Neural crest cell (in vitro differentiated cells): ENCODE data around the gene SHISA9. TPM values are rescaled to one million over a fixed set of nuclear protein-coding genes. Genes with fewer than 3 reads are reported as not detected.

Experiments
- DNase-seq: peaks from one replicate; pipeline ENCODE4 v3.0.0; 2021; ENCODE audit warnings: low read depth, mixed read lengths, low spot score
- H3K27ac Mint-ChIP-seq: one replicate; pipeline ENCODE4 v1.8.0; 2021; ENCODE audit warnings: mild to moderate bottlenecking, mixed read lengths; ENCODE audit not compliant: unreplicated experiment
- H3K27me3 Mint-ChIP-seq: 2 replicates; pipeline ENCODE4 v1.8.0; 2021; ENCODE audit warnings: low read depth, mild to moderate bottlenecking, mixed read lengths
- H3K36me3 Mint-ChIP-seq: 2 replicates; pipeline ENCODE4 v1.8.0; 2021; ENCODE audit warnings: low read depth, mild to moderate bottlenecking, mixed read lengths
- H3K4me1 Mint-ChIP-seq: 2 replicates; pipeline ENCODE4 v1.8.0; 2021; ENCODE audit warnings: mixed read lengths
- H3K4me3 Mint-ChIP-seq: one replicate; pipeline ENCODE4 v1.8.0; 2021; ENCODE audit warnings: mild to moderate bottlenecking, mixed read lengths
- H3K9me3 Mint-ChIP-seq: 2 replicates; pipeline ENCODE4 v1.8.0; 2021; ENCODE audit warnings: mixed read lengths
- CTCF ChIP-seq: fragments of 200-600 bp; sonication (generic); conservative IDR thresholded peaks from 2 replicates; pipeline ENCODE4 v1.5.0; 2021; ENCODE audit warnings: antibody characterized with exemption, mild to moderate bottlenecking
- total RNA-seq: library from RNA; stranded (reverse); gene quantifications from 2 replicates; pipeline ENCODE4 v1.2.1, GENCODE V29; 2021

The SHISA9 gene
- total RNA-seq, 1 donor from 2014 or later: 1.3 TPM

GRCh38 chr16:12866981-12867551, 34.3 kb upstream of the SHISA9 start:
- no peaks in the 10 kb centered on the region for H3K4me1 Mint-ChIP-seq
- no peak for TF ChIP-seq CTCF
- peaks cover 31% of the 10 kb centered on the region for H3K27me3 Mint-ChIP-seq
- no peaks in the 10 kb centered on the region for H3K9me3 Mint-ChIP-seq
- no peak overlapping the region for H3K27ac Mint-ChIP-seq
- DNase-seq: no peak
- no peaks in the 10 kb centered on the region for H3K36me3 Mint-ChIP-seq
- H3K4me3 Mint-ChIP-seq: no peak overlapping the region

- TF ChIP-seq CTCF: no peak
- H3K9me3 Mint-ChIP-seq: no peaks in the 10 kb centered on the region
- DNase-seq: no peak
- H3K4me1 Mint-ChIP-seq: no peaks in the 10 kb centered on the region
- no peak overlapping the region for H3K27ac Mint-ChIP-seq
- no peak overlapping the region for H3K4me3 Mint-ChIP-seq
- peaks cover 28% of the 10 kb centered on the region for H3K27me3 Mint-ChIP-seq
- H3K36me3 Mint-ChIP-seq: no peaks in the 10 kb centered on the region
Observed at GRCh38 chr16:12868169-12868568, 33.2 kb upstream of the SHISA9 start.

- H3K36me3 Mint-ChIP-seq: no peaks in the 10 kb centered on the region
- DNase-seq: no peak
- no peak overlapping the region for H3K4me3 Mint-ChIP-seq
- no peaks in the 10 kb centered on the region for H3K9me3 Mint-ChIP-seq
- H3K27me3 Mint-ChIP-seq: peaks cover 28% of the 10 kb centered on the region
- TF ChIP-seq CTCF: no peak
- H3K4me1 Mint-ChIP-seq: no peaks in the 10 kb centered on the region
- no peak overlapping the region for H3K27ac Mint-ChIP-seq
Observed at GRCh38 chr16:12868788-12869187, 32.6 kb upstream of the SHISA9 start.

- Mint-ChIP-seq H3K27me3 (peaks cover 32% of the 10 kb centered on the region), H3K36me3 (no peaks in the 10 kb centered on the region), H3K4me1 (no peaks in the 10 kb centered on the region), H3K9me3 (no peaks in the 10 kb centered on the region), H3K27ac (no peak overlapping the region), H3K4me3 (no peak overlapping the region)
- no peak for DNase-seq
- TF ChIP-seq CTCF: no peak
Observed at GRCh38 chr16:12869698-12870427, 31.5 kb upstream of the SHISA9 start.

GRCh38 chr16:12871784-12872183, 29.6 kb upstream of the SHISA9 start:
- TF ChIP-seq CTCF: no peak
- no peak overlapping the region for H3K4me3 Mint-ChIP-seq
- H3K27me3 Mint-ChIP-seq: peaks cover 24% of the 10 kb centered on the region

More at GRCh38 chr16:12871784-12872183, 29.6 kb upstream of the SHISA9 start:
- no peak overlapping the region for H3K27ac Mint-ChIP-seq
- DNase-seq: no peak
- H3K4me1 Mint-ChIP-seq: no peaks in the 10 kb centered on the region
- H3K9me3 Mint-ChIP-seq: no peaks in the 10 kb centered on the region
- H3K36me3 Mint-ChIP-seq: no peaks in the 10 kb centered on the region
